ENCODE data around the gene SLC35G2.
"Not testable (repeated sequence)": the region's sequence is repeated elsewhere in the genome, so short reads cannot be mapped to it uniquely, and the experiment has no call there.

SLC35G2 gene

DNA sequence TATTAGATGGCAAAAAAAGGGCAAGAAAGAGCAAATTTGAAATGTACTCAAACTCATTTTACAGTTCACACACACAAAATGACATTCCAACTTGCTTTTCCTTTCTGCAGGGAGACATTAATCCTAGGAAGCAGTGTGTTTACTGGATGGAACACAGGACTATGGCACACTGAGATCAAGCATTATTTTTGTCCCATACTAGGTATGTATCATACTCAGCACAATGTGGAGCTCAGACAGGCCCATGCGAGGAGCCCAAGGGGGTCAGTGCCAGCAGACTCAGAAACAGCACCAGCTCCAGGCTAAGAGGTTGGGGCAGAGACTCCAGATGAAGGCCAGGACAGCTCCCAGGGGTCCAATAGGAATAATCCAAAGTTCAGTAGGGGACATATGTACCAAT lies 30.8 kb upstream of the SLC35G2 start:
- no peaks in the 10 kb centered on the region for H3K9me2 ChIP-seq (replicated peaks; ENCODE audit: insufficient read depth, low read length)
- H3K4me3 ChIP-seq (ENCODE audit: insufficient read depth, low read length, poor library complexity, severe bottlenecking) = no peak overlapping the region
- no peak for TF ChIP-seq EZH2phosphoT487 (conservative IDR thresholded peaks at IDR 0.05; ENCODE audit: low read length)
- no peaks in the 10 kb centered on the region for H3K36me3 ChIP-seq (ENCODE audit: low read length)
- no peaks in the 10 kb centered on the region for H3F3A ChIP-seq (ENCODE audit: insufficient read depth)
- H2AFZ ChIP-seq (ENCODE audit: low read depth, low read length, severe bottlenecking) = no peak overlapping the region
- no peak overlapping the region for H3K4me2 ChIP-seq (ENCODE audit: low read depth, low read length, poor library complexity, severe bottlenecking)
- H3K9me3 ChIP-seq (ENCODE audit: insufficient read depth, low read length) = no peaks in the 10 kb centered on the region
- H3K27me3 ChIP-seq (ENCODE audit: low read length) = no peaks in the 10 kb centered on the region
- H4K20me1 ChIP-seq (ENCODE audit: low read depth, low read length) = no peaks in the 10 kb centered on the region
- no peak overlapping the region for H3K9ac ChIP-seq (ENCODE audit: low read length)
- no peaks in the 10 kb centered on the region for H3K79me2 ChIP-seq (ENCODE audit: insufficient read depth, low read length)
- no peak overlapping the region for H3K27ac ChIP-seq (ENCODE audit: low read depth, low read length)

DNA sequence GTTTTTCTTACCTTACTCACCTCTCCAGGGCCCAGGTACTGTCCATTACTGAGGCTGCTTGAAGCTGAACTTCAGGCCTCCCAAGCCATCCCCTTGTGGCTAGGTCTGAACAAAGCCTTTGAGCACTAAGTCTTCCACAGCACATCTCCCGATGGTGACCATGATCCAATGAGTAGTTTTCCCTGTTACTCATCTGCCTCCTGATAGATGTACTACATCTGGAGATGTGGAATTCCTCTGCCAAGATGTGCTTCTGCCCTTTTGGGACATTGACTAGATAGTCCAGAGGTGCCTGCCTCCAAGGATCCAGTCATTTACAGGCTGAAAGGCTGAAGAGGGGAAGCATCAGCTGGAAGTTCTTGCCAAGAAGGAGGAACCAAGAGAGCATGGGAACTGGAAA lies 28.9 kb upstream of the SLC35G2 start:
- H3K27me3 ChIP-seq (ENCODE audit: low read length) = no peaks in the 10 kb centered on the region
- no peaks in the 10 kb centered on the region for H3K9me2 ChIP-seq (replicated peaks; ENCODE audit: insufficient read depth, low read length)
- no peaks in the 10 kb centered on the region for H3K36me3 ChIP-seq (ENCODE audit: low read length)
- H3K27ac ChIP-seq (ENCODE audit: low read depth, low read length) = no peak overlapping the region
- H3K9me3 ChIP-seq (ENCODE audit: insufficient read depth, low read length) = no peaks in the 10 kb centered on the region
- H3F3A ChIP-seq (ENCODE audit: insufficient read depth) = no peaks in the 10 kb centered on the region
- no peaks in the 10 kb centered on the region for H4K20me1 ChIP-seq (ENCODE audit: low read depth, low read length)
- no peak overlapping the region for H3K4me3 ChIP-seq (ENCODE audit: insufficient read depth, low read length, poor library complexity, severe bottlenecking)
- H3K79me2 ChIP-seq (ENCODE audit: insufficient read depth, low read length) = no peaks in the 10 kb centered on the region
- H3K4me2 ChIP-seq (ENCODE audit: low read depth, low read length, poor library complexity, severe bottlenecking) = no peak overlapping the region
- H3K9ac ChIP-seq (ENCODE audit: low read length) = no peak overlapping the region
- H2AFZ ChIP-seq (ENCODE audit: low read depth, low read length, severe bottlenecking) = no peak overlapping the region
- TF ChIP-seq, protein P1, sequence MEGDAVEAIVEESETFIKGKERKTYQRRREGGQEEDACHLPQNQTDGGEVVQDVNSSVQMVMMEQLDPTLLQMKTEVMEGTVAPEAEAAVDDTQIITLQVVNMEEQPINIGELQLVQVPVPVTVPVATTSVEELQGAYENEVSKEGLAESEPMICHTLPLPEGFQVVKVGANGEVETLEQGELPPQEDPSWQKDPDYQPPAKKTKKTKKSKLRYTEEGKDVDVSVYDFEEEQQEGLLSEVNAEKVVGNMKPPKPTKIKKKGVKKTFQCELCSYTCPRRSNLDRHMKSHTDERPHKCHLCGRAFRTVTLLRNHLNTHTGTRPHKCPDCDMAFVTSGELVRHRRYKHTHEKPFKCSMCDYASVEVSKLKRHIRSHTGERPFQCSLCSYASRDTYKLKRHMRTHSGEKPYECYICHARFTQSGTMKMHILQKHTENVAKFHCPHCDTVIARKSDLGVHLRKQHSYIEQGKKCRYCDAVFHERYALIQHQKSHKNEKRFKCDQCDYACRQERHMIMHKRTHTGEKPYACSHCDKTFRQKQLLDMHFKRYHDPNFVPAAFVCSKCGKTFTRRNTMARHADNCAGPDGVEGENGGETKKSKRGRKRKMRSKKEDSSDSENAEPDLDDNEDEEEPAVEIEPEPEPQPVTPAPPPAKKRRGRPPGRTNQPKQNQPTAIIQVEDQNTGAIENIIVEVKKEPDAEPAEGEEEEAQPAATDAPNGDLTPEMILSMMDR (IDR thresholded peaks at IDR 0.05; ENCODE audit: insufficient read depth, low read length, poor library complexity, severe bottlenecking) = no peak
- no peak for TF ChIP-seq EZH2phosphoT487 (conservative IDR thresholded peaks at IDR 0.05; ENCODE audit: low read length)

DNA sequence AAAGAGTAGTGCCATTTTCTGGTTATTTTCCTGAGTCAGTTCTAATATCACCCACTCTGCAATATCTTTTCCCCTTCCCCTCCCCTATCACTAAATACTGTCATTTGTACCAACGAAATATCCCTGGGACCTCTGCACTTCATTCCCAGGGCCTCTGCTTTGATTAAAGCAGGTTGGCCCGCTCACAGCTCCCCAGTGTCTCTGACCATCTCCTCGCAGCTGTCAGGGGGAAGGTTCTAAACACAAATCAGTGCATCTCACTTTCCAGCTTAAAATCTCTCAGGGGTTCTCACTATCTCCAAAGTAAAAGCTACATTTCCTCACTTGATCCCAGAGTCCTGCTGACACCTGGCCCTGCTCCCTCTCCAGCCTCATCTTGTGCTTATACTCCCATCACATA lies 28.1 kb upstream of the SLC35G2 start:
- Histone ChIP-seq H3K36me3 (ENCODE audit: low read length) (no peaks in the 10 kb centered on the region), H3K4me2 (ENCODE audit: low read depth, low read length, poor library complexity, severe bottlenecking) (no peak overlapping the region), H3K9ac (ENCODE audit: low read length) (no peak overlapping the region), H3K79me2 (ENCODE audit: insufficient read depth, low read length) (no peaks in the 10 kb centered on the region), H3K27me3 (ENCODE audit: low read length) (no peaks in the 10 kb centered on the region), H3K9me2 (replicated peaks; ENCODE audit: insufficient read depth, low read length) (no peaks in the 10 kb centered on the region), H4K20me1 (ENCODE audit: low read depth, low read length) (no peaks in the 10 kb centered on the region), H3K27ac (ENCODE audit: low read depth, low read length) (no peak overlapping the region), H3K4me3 (ENCODE audit: insufficient read depth, low read length, poor library complexity, severe bottlenecking) (no peak overlapping the region), H2AFZ (ENCODE audit: low read depth, low read length, severe bottlenecking) (no peak overlapping the region), H3F3A (ENCODE audit: insufficient read depth) (no peaks in the 10 kb centered on the region), H3K9me3 (ENCODE audit: insufficient read depth, low read length) (no peaks in the 10 kb centered on the region)
- TF ChIP-seq, protein P1 (IDR thresholded peaks at IDR 0.05; ENCODE audit: insufficient read depth, low read length, poor library complexity, severe bottlenecking) = no peak
- no peak for TF ChIP-seq EZH2phosphoT487 (conservative IDR thresholded peaks at IDR 0.05; ENCODE audit: low read length)

DNA sequence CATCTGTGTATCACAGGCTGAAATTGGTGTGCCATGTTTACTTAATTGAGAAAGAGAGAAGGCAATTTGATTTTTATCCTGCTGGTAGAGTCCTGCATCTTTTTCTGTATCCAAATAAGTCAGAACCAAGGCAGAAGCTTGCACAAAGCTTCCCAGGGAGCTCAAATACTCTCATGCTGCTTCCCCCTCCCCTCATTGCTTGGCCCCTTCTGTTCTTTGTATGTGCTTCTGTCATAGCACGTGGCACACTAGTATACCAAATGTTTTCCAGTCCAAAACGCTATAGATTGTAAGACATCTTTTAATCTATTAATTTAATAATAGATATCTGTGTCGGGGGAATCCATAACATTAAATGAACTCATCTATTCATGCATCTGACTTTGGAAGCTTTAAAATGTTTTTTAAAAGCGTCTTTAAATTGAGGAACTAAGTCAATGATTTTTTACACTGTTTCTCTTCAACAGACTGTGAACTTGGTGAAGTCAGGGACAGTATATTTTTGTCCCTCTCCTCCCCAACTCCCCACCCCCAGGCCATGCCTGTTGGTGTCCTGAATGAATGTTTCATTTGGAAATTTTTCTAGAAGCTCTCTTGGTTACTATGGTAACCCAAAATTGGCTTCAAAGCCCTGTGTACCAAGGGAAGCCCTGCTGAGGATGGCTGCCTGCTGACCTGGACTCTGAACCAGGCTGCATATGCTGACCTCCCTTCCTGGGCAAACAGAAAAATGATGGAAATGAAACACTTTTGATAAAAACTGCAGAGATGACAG lies 26.2 kb upstream of the SLC35G2 start:
- H3K36me3 ChIP-seq (ENCODE audit: low read length) = no peaks in the 10 kb centered on the region
- H3K4me2 ChIP-seq (ENCODE audit: low read depth, low read length, poor library complexity, severe bottlenecking) = no peak overlapping the region
- no peaks in the 10 kb centered on the region for H3K9me2 ChIP-seq (replicated peaks; ENCODE audit: insufficient read depth, low read length)
- H3F3A ChIP-seq (ENCODE audit: insufficient read depth) = no peaks in the 10 kb centered on the region
- H3K79me2 ChIP-seq (ENCODE audit: insufficient read depth, low read length) = no peaks in the 10 kb centered on the region
- no peak overlapping the region for H3K4me3 ChIP-seq (ENCODE audit: insufficient read depth, low read length, poor library complexity, severe bottlenecking)
- no peak overlapping the region for H2AFZ ChIP-seq (ENCODE audit: low read depth, low read length, severe bottlenecking)
- H3K9me3 ChIP-seq (ENCODE audit: insufficient read depth, low read length) = no peaks in the 10 kb centered on the region
- H3K27ac ChIP-seq (ENCODE audit: low read depth, low read length) = no peak overlapping the region
- no peaks in the 10 kb centered on the region for H4K20me1 ChIP-seq (ENCODE audit: low read depth, low read length)
- H3K9ac ChIP-seq (ENCODE audit: low read length) = no peak overlapping the region
- TF ChIP-seq EZH2phosphoT487 (conservative IDR thresholded peaks at IDR 0.05; ENCODE audit: low read length) = no peak
- TF ChIP-seq, protein P1 (IDR thresholded peaks at IDR 0.05; ENCODE audit: insufficient read depth, low read length, poor library complexity, severe bottlenecking) = no peak
- H3K27me3 ChIP-seq (ENCODE audit: low read length) = no peaks in the 10 kb centered on the region

DNA sequence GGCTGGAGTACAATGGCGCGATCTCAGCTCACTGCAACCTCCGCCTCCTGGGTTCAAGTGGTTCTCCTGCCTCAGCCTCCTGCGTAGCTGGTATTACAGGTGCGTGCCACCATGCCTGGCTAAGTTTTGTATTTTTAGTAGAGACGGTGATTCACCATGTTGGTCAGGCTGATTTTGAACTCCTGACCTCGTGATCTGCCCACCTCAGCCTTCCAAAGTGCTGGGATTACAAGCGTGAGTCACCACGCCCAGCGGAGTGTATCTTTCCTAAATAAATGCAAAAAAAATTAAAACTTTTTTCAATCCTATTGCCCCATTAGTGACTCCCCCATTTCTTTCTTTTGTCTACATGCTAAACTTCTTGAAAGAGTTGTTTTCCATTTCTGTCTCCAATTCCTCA lies 17.8 kb upstream of the SLC35G2 start:
- not testable (repeated sequence) for H3K9me3 ChIP-seq (ENCODE audit: insufficient read depth, low read length); H2AFZ ChIP-seq (ENCODE audit: low read depth, low read length, severe bottlenecking); H3K4me3 ChIP-seq (ENCODE audit: insufficient read depth, low read length, poor library complexity, severe bottlenecking); H3K36me3 ChIP-seq (ENCODE audit: low read length); H3K27ac ChIP-seq (ENCODE audit: low read depth, low read length); H3K27me3 ChIP-seq (ENCODE audit: low read length); H4K20me1 ChIP-seq (ENCODE audit: low read depth, low read length); H3K9me2 ChIP-seq (replicated peaks; ENCODE audit: insufficient read depth, low read length); H3K79me2 ChIP-seq (ENCODE audit: insufficient read depth, low read length); H3K9ac ChIP-seq (ENCODE audit: low read length); H3F3A ChIP-seq (ENCODE audit: insufficient read depth); H3K4me2 ChIP-seq (ENCODE audit: low read depth, low read length, poor library complexity, severe bottlenecking)

Data from SU-DHL-6 (cell line).